ENCODE data around the gene KDM7A.

DNA sequence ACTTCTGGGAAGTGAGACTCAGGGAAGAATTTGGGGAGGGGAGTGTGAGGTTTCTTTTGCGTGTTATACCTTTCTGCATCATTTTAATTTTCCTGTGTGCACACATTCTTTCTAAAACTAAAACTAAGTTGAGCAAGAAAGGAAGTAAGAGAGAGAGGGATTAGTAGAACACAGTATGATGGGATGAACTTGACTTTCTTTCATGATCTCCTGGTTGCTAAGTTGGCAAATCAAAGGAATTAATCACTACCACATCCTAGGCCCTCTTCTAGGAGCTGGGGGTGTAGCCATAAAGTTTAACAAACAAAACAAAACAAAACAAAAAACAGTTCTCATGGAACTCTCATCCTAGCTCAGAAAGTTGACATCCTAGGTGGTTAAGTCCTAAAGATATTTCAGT is 19.1 kb upstream of the KDM7A start:
- TF ChIP-seq POLR2A (IDR thresholded peaks at IDR 0.05) (no peak), CTCF (IDR thresholded peaks at IDR 0.05) (no peak)
